Measurements from ENCODE around the gene SETBP1. TPM values are rescaled to one million over a fixed set of nuclear protein-coding genes. Genes with fewer than 3 reads are reported as not detected.

SETBP1 gene
- total RNA-seq, 1 donor from 2014 or later = 7.1 TPM

DNA sequence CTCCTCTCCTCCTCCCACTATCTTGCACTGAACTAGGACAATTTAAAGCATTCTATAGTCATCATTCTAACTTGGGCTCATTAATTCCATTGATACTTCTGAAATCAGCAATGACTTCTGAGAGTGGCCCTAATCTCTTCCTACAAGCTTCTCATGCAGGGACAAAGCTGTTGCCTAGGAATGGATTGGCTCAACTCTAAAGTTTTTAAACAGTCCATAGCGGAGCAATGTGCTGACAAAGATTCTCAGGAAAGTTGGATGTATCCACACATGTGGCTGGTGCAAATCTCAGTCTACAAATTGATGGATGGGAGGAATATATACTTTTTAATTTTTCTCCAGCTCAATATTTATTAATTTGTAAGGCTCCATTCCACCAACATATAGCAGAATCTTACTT, 388.9 kb downstream of the SETBP1 start:
- ATAC-seq = no peak
- intact Hi-C loops (cut with DNase I) = no loop called here

DNA sequence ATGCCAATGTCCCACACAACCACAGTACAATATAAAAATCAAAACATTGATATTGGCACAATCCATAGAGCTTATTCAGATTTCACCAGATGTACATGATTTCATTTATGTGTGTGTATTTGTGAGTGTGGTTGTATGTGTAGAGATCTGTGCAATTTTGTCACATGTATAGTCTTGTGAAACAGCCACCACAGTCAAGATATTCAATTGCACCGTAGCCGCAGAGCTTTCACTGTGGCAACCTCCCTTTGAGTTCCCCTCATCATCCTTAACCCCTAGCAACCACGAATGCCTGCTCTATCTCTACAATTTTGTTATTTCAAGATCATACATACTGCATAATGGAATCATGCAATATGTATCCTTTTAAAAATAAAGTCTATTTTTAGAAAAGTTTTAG, 391.3 kb downstream of the SETBP1 start:
- DNase-seq (ENCODE audit: missing footprints) = no peak
- intact Hi-C loops (cut with DNase I) = no loop called here
- ATAC-seq = no peak

More for the DNA sequence above, 388.9 kb downstream of the SETBP1 start:
- no peak for DNase-seq (ENCODE audit: missing footprints)

DNA sequence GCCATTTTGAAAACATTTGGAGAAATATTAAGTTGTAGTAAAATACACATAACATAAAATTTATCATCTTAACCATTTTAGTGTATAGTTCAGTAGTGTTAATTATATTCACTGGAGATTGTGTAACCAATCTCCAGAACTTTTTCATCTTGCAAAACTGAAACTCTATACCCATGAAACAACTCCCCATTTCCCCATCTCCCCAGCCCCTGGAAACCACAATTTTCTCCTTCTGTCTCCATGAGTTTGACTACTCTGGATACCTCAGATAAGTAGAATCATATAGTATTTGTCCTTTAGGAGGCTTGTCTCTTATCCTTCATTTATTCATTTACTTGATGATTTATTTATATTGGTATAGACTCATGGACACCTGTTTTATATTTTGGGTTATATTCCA, 392.9 kb downstream of the SETBP1 start:
- no peak for ATAC-seq
- DNase-seq (ENCODE audit: missing footprints) = no peak
- intact Hi-C loops (cut with DNase I) = no loop called here

DNA sequence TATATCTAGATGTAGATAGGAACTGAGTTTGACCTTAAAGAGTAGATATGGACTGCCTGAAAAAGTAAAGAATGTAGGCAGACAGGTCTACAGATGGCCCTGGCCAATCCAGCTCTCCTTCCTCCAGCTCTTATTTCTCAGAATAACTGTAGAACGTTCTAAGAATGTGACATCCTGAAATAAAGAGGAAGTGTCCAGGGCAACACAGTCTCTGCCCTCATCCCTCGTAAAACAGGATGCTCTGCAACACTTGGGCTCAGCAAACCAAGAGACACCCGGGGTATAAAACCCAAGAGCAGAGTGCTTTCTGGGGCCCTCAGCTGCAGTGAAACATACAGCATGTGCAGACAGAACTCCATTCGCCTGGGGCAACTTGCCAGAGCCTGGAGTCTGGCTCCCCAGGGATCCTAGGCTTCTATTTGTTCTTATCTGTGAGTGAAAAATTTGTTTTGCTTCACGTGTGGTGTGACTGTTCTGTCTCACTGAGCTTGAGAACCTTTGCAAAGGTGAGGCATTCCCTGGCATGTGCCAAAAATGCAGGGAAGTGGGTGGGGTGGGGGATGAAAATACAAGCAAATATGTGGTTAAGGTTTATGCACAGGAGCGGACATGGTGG, 401.0 kb downstream of the SETBP1 start:
- intact Hi-C loops (cut with DNase I) = no loop called here
- ATAC-seq = no peak
- DNase-seq (ENCODE audit: missing footprints) = no peak

DNA sequence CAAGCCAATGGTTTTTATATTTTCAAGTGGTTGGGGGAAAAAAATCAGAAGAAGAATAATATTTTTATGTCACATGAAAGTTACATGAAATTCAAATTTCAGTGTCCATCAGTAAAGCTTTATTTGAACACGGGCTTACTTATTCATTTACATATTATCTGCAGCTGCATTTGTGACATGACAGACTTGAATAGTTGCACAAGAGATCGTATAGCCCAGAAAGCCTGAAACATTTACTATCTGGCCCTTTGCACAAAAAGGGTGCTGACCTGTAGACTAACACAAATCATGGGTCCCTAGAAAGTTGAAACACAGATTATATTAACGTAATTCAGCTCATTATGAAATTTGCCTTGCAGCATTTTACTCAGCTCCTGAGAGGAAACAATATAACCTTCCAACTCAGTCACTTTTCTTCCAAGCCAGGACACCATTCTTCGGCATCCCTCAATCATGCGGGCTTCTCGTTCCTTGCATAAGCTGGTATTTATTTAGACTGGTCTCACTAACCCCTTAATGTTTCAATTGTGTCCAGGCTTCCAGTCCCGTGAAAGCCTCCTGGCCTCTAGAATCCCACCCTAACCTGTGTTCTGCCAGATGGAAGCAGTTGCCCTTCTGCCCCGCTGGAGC, 402.7 kb downstream of the SETBP1 start:
- no peak for ATAC-seq
- DNase-seq (ENCODE audit: missing footprints) = no peak
- intact Hi-C loops (cut with DNase I) = no loop called here

DNA sequence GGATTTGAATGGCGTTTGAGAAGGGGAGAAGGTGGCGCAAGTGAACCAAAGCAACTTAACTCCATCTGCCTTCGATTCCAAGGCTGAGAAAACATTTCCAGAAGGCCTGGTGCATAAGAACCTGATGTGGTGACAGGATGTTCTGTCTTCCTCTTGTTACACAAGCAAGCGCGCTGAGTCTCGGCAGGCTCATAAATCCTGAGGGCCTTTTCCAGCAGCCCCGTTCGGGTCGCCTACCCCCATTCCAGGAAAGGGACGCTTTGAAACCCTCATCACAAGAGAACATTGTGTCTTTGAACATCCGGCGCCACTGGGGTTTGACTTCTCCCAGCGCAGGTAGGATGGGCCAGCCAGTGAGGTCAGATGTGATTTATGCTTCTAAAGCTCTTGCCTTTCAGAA, 403.5 kb downstream of the SETBP1 start:
- no peak for ATAC-seq
- no peak for DNase-seq (ENCODE audit: missing footprints)
- intact Hi-C loops (cut with DNase I) = no loop called here

DNA sequence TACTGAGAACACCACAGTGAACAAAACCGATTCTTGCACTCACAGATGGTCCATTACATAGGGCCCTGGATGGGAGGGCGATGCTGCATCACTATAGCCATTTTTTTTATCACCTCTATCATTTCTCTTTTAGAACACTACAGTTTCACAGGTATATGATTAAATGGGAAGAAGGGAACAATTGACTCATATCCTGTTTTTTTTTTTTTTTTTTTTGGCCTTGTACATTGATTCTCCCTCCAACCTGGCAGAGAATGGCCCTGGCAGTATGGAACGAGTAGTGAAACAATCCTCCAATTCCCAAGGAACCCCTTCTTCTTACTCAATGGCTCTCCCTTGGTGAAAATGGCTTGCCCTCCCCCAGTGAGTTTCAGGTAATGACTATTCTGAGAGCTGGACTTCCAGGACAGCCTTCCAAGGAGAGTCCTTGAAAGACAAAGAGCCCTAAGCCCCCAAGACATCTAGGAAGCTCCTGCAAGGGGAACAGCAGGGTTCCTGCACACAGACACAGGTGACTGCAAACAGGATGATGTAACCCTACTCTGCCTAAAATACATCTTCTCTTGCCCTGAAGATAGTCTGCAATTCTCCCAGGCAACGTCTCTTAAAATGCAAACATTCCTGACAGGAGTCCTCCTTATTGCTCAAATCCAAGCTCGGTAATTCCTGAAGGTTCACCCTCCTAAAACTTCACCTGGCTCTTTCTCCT, 405.4 kb downstream of the SETBP1 start:
- ATAC-seq (no peak), DNase-seq (ENCODE audit: missing footprints) (no peak)
- intact Hi-C loops (cut with DNase I) = no loop called here

DNA sequence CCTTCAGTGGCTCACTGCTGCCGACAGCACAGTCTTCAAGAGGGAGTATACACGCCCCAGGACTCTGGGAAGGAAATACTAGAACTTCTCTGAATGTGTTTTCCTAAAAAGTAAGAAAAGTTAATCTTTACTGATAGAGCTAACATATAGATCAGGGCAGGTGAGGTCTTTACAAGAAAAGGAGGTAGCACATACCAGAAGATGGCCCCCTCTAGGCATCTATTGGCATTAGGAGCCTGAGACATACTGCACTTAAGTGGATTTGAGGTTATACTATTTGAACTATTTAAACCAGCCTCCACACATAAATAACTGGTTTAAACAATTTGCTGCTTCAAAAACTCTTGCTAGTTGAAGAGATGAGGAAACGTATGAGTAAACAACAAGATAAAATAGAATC, 406.1 kb downstream of the SETBP1 start:
- DNase-seq (ENCODE audit: missing footprints) = no peak
- intact Hi-C loops (cut with DNase I) = no loop called here
- no peak for ATAC-seq

DNA sequence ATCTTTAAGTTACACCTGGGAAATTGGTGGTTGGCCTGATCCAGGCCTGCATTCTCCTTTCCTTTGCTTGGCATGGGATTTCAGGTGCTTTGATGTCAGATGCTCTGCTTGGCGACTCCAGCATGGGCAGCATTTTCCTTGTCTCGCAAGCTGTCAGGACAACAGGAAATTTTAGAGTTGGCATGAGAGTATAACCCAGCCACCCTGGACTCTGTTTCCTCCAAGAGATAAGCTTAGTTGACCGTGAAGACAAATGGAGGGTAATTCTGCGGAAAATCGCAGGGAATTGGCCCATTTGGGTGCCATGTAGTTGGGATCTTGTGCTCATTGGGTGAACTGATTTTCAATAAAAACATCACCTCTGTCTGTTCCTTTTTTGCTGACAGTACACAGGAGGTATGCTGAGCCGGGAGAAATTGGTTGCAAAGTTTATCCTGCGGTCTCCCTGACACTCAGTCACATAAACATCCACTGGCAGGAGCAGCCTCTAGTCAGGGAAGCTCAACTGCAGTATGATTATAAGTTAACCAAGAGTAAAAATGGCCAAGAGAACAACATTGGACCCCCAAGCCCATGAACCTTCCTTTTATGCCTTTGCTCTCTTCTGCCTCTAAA, 409.9 kb downstream of the SETBP1 start:
- intact Hi-C loops (cut with DNase I) = no loop called here
- ATAC-seq = no peak
- no peak for DNase-seq (ENCODE audit: missing footprints)

DNA sequence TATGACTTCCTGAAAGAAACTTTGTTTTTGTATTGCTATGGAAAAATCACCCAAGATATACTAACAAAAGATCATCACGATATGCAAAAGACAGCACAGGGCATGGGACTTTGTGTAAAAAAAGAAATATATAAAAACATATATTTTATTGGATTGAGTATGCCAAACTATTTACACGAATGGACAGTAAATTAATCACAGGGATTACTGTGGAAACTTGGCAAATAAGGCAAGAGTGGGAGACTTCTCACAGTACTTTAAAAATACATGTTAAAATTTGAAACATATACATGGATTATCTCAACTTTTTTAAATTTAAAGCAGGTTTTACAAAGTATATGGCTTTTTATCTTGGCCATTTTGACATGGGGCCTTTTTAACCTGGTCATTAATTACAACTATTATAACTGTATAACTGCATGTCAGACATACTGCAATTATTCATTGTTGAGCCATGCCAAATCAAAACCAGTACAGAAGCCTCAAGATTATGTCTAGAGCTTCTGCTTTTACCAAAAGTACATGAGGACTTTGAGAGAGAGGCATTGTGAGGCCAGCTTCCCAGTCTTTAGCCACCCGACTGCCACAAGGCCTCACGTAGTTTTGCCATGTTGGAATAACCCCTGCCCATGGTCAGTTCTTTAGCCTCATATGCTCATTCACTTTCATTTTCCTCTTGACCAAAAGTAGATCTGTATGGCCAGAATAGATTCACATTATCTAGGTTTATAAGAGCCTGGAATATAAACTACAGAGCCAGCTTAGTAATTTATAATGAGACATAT, 419.8 kb downstream of the SETBP1 start:
- intact Hi-C loops (cut with DNase I) = no loop called here
- ATAC-seq (no peak), DNase-seq (ENCODE audit: missing footprints) (no peak)

DNA sequence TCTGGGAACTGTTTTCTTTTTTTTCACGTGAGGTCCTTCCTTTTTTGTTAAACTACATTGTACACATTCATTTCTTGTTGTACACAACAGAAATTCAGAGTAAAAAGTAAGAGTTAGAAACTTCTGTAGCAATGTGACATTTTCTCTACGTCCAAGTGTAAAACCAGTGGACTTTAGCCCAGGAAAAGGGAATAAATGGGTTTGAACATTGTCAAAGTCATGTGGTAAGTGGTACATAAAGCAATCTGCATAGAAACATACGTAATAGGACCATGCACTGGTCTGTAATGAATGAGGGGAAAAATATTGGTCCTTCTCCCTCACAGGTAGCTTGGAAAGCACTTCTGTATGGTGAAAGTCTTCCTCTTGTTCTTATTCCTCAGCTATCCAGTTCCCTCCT, 421.4 kb downstream of the SETBP1 start:
- DNase-seq (ENCODE audit: missing footprints) (no peak), ATAC-seq (no peak)
- intact Hi-C loops (cut with DNase I) = no loop called here

DNA sequence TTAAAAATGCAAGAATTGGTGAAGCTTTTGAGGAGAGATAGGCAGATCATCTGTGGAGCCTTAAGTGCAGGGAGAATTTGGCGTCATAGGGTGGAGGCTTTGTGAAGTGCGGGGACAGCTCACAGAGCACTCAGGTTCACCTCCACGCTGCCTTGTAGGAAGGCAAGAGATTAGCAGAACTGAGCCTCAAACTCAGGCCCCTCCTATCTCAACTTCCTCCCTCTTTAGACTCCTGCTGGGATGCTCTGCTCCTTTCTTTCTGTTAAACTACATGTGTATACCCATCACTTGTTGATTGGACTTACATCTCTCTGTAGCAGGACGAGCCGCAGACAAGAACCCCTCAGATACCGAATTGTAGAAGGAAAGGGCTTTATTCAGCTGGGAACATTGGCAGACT, 422.2 kb downstream of the SETBP1 start:
- intact Hi-C loops (cut with DNase I) = no loop called here
- ATAC-seq (no peak), DNase-seq (ENCODE audit: missing footprints) (no peak)

DNA sequence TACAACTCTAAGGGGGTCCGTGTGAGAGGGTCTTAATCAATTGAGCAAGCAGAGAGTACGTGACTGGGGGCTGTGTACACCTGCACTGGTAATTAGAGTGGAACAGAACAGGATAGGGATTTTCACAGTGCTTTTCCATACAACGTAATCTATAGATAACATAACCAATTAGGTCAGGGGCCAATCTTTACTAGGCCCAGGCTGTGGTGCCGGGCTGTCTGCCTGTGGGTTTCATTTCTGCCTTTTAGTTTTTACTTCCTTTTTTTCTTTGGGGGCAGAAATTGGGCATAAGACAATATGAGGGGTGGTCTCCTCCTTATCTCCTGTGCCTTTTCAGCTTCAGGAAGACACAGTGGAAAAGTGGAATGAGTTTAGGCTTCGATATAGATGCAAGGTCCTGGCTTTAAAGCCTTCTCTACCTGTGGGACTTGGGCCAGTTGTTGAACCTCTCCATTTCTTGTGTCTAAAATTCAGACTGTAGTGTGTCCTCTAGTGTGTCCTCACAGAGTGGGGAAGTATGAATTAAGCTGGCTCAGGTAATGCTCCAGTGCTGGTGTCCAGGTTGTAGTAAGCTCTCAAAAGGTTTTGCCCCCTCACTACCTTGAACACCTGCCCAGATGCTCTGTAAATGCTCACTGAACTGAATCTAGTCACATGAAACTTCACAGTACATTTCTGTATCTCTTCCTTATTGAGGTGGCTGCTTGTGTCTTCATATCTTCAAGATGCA, 422.8 kb downstream of the SETBP1 start:
- intact Hi-C loops (cut with DNase I) = no loop called here
- ATAC-seq (no peak), DNase-seq (ENCODE audit: missing footprints) (peak; percentile 33)

DNA sequence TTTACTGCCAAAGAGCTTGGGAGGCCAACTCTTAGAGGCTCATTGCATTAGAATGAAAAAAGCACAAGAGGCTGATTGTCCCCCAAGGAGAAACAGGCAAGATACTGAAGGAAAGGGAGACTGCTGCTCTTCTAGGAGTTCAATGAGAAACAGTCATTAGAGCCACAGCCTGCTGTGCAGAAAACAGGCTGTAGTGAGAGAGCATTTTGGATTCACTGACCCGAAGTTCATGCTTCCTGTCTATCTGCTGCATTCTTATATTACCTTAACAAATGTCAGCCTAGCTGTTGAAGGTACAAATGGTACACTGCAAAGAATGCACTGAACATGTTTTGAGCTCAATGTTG, 423.3 kb downstream of the SETBP1 start:
- intact Hi-C loops (cut with DNase I) = no loop called here
- DNase-seq (ENCODE audit: missing footprints) (no peak), ATAC-seq (no peak)

DNA sequence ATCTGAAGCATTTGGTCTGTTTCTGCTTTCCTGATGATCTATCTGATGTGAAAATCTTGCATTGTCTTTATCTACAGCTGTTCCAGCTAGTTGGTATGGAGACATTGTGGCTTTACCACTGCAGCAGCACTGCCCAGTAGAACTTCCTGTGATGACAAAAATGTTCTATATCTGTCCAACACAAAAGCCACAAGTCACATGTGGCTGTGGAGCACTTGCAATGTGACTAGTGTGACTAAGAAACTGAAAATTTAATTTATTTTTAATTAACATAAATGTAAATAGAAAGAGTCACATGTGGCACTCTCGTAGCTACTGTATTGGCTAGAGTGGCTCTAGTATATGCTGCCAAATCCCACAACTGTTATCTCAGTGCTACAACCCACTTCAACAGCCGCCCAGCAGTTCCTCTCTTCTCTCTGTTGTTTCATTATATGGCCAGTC, 425.7 kb downstream of the SETBP1 start:
- intact Hi-C loops (cut with DNase I) = no loop called here
- no peak for DNase-seq (ENCODE audit: missing footprints)
- ATAC-seq = no peak

DNA sequence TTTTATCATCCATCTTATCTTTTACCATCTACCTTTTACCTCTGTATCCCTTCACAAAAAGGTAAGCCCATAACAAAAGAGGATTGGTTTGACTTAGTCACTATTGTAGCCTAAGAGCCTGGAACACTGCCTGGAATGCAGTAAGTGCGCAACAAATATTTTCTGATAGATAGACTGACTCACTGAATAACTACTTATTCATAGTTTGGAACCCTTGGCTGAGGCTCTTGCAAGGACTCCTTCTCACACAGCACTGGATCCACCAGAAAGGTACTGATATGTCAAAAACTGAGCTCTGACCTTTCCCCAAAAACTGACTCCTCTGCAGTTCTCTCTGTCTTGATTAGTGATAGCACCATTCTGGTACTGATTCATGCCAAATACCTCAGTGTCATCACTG, 426.7 kb downstream of the SETBP1 start:
- no peak for ATAC-seq
- DNase-seq (ENCODE audit: missing footprints) = no peak
- intact Hi-C loops (cut with DNase I) = no loop called here

DNA sequence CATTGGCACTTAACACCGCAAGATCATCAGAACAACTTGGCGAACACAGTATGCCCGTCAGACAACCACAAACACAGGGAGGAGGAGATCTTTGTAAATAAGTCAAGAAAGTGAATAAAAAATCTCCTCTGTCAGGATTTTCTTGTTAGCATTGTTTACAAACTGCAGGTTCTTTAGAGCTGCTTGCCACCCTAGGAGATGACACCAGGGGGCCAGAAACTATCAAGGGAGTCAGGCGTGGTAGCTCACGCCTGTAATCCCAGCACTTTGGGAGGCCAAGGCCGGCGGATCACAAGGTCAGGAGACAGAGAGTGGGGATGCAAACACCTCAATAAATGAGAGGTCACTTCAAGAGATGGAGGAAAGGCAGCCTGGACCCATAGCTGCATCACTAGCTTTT, 428.1 kb downstream of the SETBP1 start:
- intact Hi-C loops (cut with DNase I) = loop anchor here (1.0 kb wide), 1 partner anchor 27 kb away; no protein-coding TSS in a partner anchor
- ATAC-seq (no peak), DNase-seq (ENCODE audit: missing footprints) (no peak)

DNA sequence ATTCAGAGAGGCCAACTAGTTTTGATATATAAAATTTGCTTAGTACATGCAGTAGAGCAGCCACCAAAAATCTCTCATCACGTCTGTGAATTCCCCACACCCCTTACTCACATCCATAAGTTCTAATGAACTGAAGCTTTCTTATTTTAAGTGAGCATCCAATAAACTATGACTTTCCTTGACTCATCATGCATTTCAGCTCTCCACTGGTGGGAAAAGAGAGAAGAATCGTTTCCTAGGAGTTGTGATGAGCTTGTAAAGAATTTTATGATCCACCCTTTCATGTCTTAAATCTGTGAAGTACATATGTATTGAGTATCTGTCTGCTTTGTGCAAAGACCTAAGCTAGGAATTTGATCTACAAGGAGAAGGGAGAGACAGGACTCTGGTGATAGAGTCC, 428.6 kb downstream of the SETBP1 start:
- DNase-seq (ENCODE audit: missing footprints) (no peak), ATAC-seq (no peak)
- intact Hi-C loops (cut with DNase I) = no loop called here

DNA sequence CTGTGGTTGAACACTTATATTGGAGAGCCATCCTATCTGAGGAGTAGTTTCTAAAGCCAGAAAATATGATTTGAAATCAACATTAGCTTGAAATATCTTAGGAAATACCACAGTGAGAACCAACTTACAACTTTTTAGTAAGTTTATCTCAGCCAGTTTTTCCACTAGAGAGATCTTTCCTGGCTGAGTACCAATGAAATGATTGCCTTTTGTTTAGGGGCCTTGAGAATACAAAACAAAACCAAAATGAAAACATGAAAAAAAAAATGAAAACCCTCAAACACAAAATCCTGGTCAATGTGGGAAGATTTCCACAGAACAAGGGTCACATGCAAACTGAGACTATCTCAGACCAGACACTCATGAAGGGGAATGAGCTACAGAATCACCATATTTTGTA, 429.0 kb downstream of the SETBP1 start:
- intact Hi-C loops (cut with DNase I) = no loop called here
- DNase-seq (ENCODE audit: missing footprints) (no peak), ATAC-seq (no peak)

All from Right ventricle myocardium inferior (tissue), 1 donor.